ENCODE data around the gene SORBS1. TPM values are rescaled to one million over a fixed set of nuclear protein-coding genes. Genes with fewer than 3 reads are reported as not detected.
"Not testable (repeated sequence)": the region's sequence is repeated elsewhere in the genome, so short reads cannot be mapped to it uniquely, and the experiment has no call there.

SORBS1 gene
- total RNA-seq, 1 donor from 2014 or later: 1.1 TPM

- intact Hi-C loops (cut with micrococcal nuclease): no loop called here
Measured at GRCh38 chr10:95496246-95496911, 64.8 kb downstream of the SORBS1 start.

DNA sequence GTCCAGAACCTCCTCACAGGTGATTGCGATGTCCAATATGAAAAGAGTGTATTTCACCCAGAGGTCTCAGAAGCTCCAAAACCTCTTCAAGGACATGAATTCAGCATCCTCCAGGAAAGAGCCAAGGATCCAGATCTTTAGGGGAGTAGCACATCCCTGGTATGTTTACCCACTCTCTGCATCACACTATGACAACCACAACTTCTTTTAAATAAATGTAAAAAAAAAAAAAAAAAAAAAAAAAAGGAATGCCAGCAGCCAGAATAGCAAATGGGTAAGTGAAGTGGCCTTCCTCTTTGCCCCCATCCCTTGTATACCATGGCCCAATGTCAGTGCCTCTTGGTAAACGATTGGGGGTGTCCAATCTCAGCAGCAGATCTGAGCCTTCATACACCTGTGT is 67.3 kb downstream of the SORBS1 start:
- intact Hi-C loops (cut with micrococcal nuclease): no loop called here

GRCh38 chr10:95487994-95488393 is 73.2 kb downstream of the SORBS1 start:
- intact Hi-C loops (cut with micrococcal nuclease): no loop called here

GRCh38 chr10:95485056-95485844 is 75.9 kb downstream of the SORBS1 start:
- intact Hi-C loops (cut with micrococcal nuclease): no loop called here

DNA sequence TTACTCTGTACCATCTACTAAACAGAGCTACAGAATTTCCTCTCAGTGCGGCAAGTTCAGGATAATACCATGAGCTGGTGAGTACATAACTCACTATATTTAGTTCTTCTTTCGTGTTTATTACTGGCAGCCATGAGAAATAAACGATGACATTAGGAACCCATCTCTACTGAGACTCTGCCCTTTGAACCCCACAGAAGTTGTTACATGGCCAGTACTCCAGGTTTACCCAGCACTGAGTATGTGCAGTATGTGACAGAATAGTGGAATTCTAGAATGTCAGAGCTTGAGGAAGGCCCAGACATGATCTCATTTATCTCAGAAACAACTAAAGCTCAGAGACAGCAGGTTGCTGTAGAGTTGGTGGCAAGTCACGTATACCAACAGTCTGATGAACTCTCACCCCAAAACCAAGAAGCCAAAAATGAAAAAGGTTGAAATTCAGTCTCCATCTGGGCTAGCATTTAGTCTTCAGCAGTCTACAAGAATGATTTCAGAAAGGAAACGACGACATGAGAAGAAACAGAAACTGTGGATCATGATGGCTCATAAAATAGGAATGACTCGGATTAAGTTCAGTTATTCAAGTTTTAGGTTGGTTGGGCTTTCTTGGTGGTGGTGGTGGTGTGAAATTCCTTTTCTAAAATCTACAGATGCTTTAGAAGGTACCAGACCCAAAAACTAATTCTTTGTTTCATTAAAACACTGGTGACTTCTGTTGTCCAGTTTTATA is 78.5 kb downstream of the SORBS1 start:
- intact Hi-C loops (cut with micrococcal nuclease): no loop called here

DNA sequence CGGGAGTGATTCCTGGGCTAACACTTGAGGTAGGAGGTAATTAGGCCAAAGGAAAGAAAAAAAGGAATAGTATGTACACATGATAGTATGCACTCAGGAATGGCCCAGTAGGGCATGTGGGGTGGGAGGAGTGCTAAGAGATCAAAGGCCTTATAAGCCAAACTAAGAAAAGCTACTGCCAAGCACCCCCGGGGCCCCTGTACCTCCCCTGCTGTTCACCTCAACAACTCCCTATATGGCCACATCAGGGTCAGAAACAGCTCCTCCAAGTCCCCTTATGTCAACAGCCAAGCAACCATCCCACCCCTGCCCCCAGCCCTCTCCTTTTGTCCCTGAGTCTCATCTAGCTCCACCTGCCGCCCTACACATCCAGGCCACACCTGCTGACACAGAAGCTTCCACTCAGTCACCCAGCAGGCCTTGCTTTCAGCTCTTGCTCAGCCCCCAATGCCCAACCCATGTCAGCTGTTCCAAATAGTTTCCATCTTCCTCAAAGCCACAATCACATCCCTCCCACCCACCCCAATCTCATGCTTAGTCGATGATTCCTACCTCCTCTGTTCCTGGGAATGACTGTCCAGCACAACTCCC is 80.2 kb downstream of the SORBS1 start:
- intact Hi-C loops (cut with micrococcal nuclease): no loop called here

DNA sequence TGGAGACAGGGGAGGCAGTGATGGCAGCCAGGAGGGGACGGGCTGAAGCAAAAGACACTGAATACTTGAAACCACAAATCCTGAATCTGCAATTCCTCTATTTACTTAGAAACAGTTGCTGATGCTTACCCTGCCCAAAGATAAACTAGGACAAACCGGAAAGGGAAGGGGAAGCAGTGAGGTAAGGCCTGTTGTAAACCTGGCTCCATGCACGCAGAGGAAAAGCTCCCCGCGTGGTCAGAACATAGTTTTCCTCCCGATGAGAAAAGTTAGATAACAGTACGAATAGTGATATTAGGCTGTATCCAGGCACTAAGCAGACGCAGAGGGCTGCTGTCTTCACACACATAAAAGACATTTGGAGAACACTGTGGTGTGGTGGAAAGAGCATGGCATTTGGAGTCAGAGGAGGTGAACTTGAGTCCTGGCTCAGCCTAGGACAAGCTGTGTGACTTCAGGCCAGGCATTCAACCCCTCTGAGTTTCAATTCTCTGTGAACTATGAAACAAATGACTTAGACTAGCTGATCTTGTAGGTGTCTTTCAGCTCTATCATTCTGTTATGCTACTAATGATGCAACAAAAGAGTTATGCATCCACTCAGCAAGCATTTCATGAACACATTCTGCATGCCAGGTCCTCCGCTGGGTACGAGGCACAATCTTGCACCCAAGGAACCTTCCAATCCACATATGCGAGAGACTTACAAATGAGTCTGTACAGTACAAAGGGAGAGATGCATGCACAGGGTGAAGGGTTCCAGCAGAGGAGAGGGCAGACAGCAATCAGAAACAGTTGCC is 80.9 kb downstream of the SORBS1 start:
- intact Hi-C loops (cut with micrococcal nuclease): no loop called here

GRCh38 chr10:95478935-95479334 is 82.2 kb downstream of the SORBS1 start:
- intact Hi-C loops (cut with micrococcal nuclease): no loop called here

DNA sequence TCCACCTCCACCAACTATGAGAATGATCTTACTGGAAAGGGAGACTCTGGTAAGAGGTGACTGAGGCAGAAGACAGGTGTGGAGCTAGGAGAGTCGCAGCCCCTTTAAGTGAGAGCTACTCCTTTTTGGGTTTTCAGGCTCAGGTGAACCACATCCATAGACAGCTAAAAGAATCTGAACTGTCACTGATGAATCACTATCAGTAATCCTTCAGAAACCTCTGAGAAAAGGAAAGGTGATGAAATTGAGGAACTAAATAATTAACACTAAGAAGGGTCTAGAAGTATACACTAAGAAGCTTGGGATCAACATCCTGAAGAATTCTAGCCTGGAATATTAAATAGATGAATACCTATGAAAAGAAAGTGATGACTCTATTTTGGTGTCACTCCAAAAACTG is 83.0 kb downstream of the SORBS1 start:
- intact Hi-C loops (cut with micrococcal nuclease): no loop called here

GRCh38 chr10:95477175-95477520 is 84.0 kb downstream of the SORBS1 start:
- intact Hi-C loops (cut with micrococcal nuclease): no loop called here

DNA sequence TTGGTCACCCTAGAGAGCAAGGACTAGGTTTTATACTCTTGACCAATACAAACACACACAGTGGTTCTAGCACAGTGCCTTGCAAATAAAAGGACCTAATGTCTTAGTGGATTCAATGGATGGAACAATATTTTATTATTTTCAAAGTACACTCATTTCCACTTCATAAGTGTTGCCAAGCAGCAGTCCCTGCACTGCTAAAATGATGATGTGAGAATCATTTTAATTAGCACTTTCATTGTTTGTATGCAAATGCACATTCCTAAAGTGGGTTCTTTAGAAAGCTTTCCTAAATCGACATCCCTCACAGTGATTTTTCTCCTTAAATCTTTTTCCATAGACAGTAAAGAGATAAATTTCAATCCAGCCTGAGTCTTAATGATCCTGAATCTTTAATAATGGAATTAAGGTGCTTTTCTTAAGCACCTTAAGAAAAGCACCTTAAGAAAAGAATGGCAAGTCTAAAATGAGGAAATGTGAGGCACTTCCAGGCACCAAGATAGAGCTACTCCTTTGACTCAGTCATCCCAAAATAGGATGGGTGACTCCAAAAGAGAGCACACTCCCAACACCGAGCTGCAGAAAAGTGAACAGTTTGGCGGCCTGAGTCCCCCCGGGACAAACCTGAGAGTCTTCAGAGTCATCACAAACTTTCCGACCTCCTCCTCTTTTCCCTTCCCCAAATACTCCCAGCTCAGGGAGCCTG is 84.5 kb downstream of the SORBS1 start:
- intact Hi-C loops (cut with micrococcal nuclease): no loop called here

GRCh38 chr10:95475827-95476468 is 85.2 kb downstream of the SORBS1 start:
- intact Hi-C loops (cut with micrococcal nuclease): no loop called here

DNA sequence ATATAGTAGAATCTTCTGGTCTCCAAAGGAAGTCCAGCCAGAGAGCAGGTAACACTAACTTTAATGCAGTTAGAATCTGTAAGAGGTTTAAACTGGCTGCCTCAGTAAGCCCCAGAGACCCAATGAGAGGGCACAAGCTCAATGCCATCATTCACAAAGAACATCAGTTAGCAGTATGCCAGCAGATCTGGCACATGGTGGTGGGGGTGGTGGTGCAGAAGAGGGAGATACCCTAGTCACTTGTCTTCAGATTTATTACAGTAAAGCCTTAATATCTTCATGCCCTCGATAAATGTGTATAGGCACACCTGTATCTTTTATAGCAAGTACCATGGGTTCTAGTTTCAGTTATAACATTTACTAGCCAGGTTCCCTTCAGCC is 86.2 kb downstream of the SORBS1 start:
- intact Hi-C loops (cut with micrococcal nuclease): no loop called here

GRCh38 chr10:95474228-95475002 is 86.8 kb downstream of the SORBS1 start:
- intact Hi-C loops (cut with micrococcal nuclease): no loop called here

DNA sequence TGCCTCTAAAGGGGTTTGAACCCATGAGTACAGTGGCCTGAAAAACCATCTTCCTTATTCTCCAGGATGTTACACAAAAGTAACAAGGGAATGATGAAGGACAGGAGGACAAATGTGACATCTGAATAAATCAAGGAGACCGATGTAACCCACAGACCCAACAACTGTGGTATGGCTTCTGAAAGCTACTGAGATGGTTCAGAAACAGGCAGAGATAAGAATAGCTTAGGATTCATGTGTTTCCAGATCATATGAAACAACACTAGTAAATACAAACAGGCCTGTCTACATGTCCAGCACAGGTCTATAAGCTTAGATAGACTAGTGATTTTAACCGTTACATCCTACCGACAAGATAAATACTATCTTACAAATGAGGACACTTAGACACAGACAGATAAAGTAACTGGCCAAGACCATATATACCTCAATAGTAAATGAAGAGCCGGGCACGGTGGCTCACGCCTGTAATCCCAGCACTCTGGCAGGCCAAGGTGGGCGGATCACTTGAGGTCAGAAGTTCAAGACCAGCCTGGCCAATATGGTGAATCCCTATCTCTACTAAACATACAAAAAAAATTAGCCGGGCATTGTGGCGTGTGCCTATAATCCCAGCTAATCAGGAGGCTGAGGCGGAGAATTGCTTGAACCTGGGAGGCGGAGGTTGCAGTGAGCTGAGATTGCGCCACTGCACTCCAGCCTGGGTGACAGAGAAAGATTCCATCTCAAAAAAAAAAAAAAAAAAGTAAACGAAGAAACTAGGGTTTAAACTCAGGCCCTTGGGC is 88.7 kb downstream of the SORBS1 start:
- intact Hi-C loops (cut with micrococcal nuclease): no loop called here

- intact Hi-C loops (cut with micrococcal nuclease): no loop called here
Measured at GRCh38 chr10:95469676-95470075, 91.5 kb downstream of the SORBS1 start.

- intact Hi-C loops (cut with micrococcal nuclease): no loop called here
Measured at GRCh38 chr10:95469251-95469650, 91.9 kb downstream of the SORBS1 start.

- intact Hi-C loops (cut with micrococcal nuclease): not testable (repeated sequence)
Measured at GRCh38 chr10:95467642-95468041, 93.5 kb downstream of the SORBS1 start.
